ENCODE results near the gene KRTAP10-6.
A peak's percentile ranks its signal among the peaks of the same experiment; 100 is the strongest.

KRTAP10-6 gene

GRCh38 chr21:44596068-44596725 lies 3.9 kb upstream of the KRTAP10-6 start:
- DNase-seq = peak; percentile 19

GRCh38 chr21:44595524-44595923 lies 3.2 kb upstream of the KRTAP10-6 start:
- DNase-seq = no peak

- DNase-seq = no peak
These were observed 2.2 kb upstream of the KRTAP10-6 start for GRCh38 chr21:44594406-44594916.

- DNase-seq = peak; percentile 43
These were observed 1.5 kb upstream of the KRTAP10-6 start for GRCh38 chr21:44593598-44594405.

GRCh38 chr21:44591801-44592130 lies 539 bp downstream of the KRTAP10-6 start:
- DNase-seq = peak; percentile 32

- peak; percentile 32 for DNase-seq
These were observed 1.2 kb downstream of the KRTAP10-6 start for GRCh38 chr21:44590897-44591800.

- DNase-seq = no peak
These were observed 2.0 kb downstream of the KRTAP10-6 start for GRCh38 chr21:44590311-44590721.

- DNase-seq = peak; percentile 21
These were observed 2.6 kb downstream of the KRTAP10-6 start for GRCh38 chr21:44589586-44590305.

GRCh38 chr21:44589094-44589493 lies 3.2 kb downstream of the KRTAP10-6 start:
- no peak for DNase-seq

- no peak for DNase-seq
These were observed 6.4 kb downstream of the KRTAP10-6 start for GRCh38 chr21:44585892-44586291.

GRCh38 chr21:44583800-44584147 lies 8.5 kb downstream of the KRTAP10-6 start:
- no peak for DNase-seq

- peak; percentile 48 for DNase-seq
These were observed 9.1 kb downstream of the KRTAP10-6 start for GRCh38 chr21:44583089-44583799.

GRCh38 chr21:44582055-44582454 lies 10.2 kb downstream of the KRTAP10-6 start:
- no peak for DNase-seq

GRCh38 chr21:44581158-44581557 lies 11.1 kb downstream of the KRTAP10-6 start:
- no peak for DNase-seq

GRCh38 chr21:44580231-44580821 lies 12.0 kb downstream of the KRTAP10-6 start, which contains the start of gene KRTAP10-5:
KRTAP10-5 (minus strand) TSS chr21:44580604; CDS start chr21:44580578, 26 bp downstream.
- DNase-seq = peak; percentile 27

GRCh38 chr21:44579833-44580144 lies 12.5 kb downstream of the KRTAP10-6 start:
- DNase-seq = peak; percentile 27

- peak; percentile 32 for DNase-seq
These were observed 13.1 kb downstream of the KRTAP10-6 start for GRCh38 chr21:44579056-44579832.

GRCh38 chr21:44578371-44579055 lies 13.8 kb downstream of the KRTAP10-6 start:
- peak; percentile 26 for DNase-seq

GRCh38 chr21:44576025-44576420 lies 16.3 kb downstream of the KRTAP10-6 start:
- DNase-seq = no peak

Measured in right forelimb (tissue), 1 donor.